HG03097 (cell line): ENCODE data around the gene DDX5.

Source experiments
- ATAC-seq: cut with Tn5 transposase; IDR thresholded peaks from one replicate; pipeline ENCODE4 v1.9.1; 2021; ENCODE audit not compliant: unreplicated experiment, low FRiP score

DDX5 gene

DNA sequence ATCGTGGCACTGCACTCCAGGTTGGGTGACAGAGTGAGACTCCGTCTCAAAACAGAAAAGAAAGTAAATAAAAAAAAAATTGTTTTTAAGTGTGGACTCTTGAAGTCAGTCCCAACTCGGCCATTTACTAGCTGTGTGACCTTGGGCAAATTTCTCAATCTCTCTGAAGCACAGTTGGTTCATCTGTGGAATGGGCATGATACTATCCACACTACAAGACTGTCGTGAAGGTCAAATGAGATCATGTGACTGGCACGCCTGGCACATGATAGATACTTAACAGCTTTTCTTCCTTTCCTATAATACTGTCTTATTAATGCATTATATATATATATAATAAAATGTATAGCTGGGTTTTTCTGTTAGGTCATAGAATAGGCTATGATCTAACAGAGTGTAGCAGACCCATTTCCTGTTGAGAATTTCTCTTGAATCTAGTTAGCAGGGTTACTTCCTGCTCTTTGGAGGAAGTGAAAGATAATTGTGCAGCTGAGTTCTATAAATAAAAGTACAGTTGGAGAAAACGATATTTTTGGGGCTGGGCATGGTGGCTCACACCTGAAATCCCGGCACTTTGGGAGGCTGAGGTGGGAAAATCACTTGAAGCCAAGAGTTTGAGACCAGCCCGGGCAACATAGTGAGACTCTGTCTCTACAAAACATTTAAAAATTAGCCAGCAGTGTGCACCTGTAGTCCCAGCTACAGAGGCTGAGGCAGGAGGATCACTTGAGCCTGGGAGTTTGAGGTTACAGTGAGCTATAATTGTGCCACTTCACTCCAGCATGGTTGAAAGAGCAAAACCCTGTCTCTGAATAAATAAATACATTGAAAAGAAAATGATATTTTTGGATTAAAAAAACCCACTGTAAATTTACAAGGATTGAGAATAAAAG, 49.9 kb downstream of the DDX5 start:
- no peak for ATAC-seq

- no peak for ATAC-seq
Measured at GRCh38 chr17:64449545-64449944, 56.5 kb downstream of the DDX5 start.

GRCh38 chr17:64448665-64449512, 57.2 kb downstream of the DDX5 start, which contains the start of gene MILR1:
TSS of gene MILR1 (plus strand) at chr17:64449115. CDS start at chr17:64449169, 54 bp downstream.
- ATAC-seq = no peak
